ENCODE measurements around the gene TRAF3IP1.

GRCh38 chr2:238449909-238450417 is 129.6 kb downstream of the TRAF3IP1 start:
- TF ChIP-seq EP300 (IDR thresholded peaks at IDR 0.05) (peak in 1 of 2 donors; percentile 62), POLR2A (IDR thresholded peaks at IDR 0.05) (no peak)
